Activated CD4-positive, alpha-beta memory T cell treated with anti-CD3 and anti-CD28 coated beads for 36 hours (primary cell): ENCODE data around the gene RIMS1. TPM values are rescaled to one million over a fixed set of nuclear protein-coding genes. Genes with fewer than 3 reads are reported as not detected.

ENCODE experiments used
- CTCF ChIA-PET: fragments of 350-600 bp; sonication (Branson Sonifier 250); formaldehyde crosslinking; loops from one replicate; lab custom pipeline; 2021; ENCODE audit warnings: antibody characterized with exemption, inconsistent platforms; lab: Charles Lee
- POLR2A ChIA-PET: fragments of 350-600 bp; sonication (Branson Sonifier 250); formaldehyde crosslinking; loops from one replicate; lab custom pipeline; 2021; ENCODE audit warnings: antibody characterized with exemption; lab: Charles Lee
- DNase-seq: peaks from one replicate; pipeline ENCODE4 v3.0.0-alpha.2; 2020
- H3K27ac Mint-ChIP-seq: one replicate; pipeline ENCODE4 v1.8.0; 2021; ENCODE audit warnings: mixed read lengths
- H3K27me3 Mint-ChIP-seq: one replicate; pipeline ENCODE4 v1.8.0; 2021; ENCODE audit warnings: mixed read lengths
- H3K36me3 Mint-ChIP-seq: one replicate; pipeline ENCODE4 v1.8.0; 2021; ENCODE audit warnings: mixed read lengths
- H3K4me1 Mint-ChIP-seq: one replicate; pipeline ENCODE4 v1.8.0; 2021; ENCODE audit warnings: low read depth, mixed read lengths
- H3K4me3 Mint-ChIP-seq: one replicate; pipeline ENCODE4 v1.8.0; 2021; ENCODE audit warnings: mild to moderate bottlenecking, mixed read lengths
- H3K9me3 Mint-ChIP-seq: one replicate; pipeline ENCODE4 v1.8.0; 2021; ENCODE audit warnings: mixed read lengths
- intact Hi-C: fragments of 100-400 bp; cut with micrococcal nuclease; formaldehyde crosslinking; loops from one replicate; pipeline ENCODE4 v1.15.1; 2023
- total RNA-seq, 2 experiments: library from RNA; stranded (reverse); gene quantifications; one replicate each; pipeline ENCODE4 v1.2.3, GENCODE V29; 2021

The RIMS1 gene
- total RNA-seq, 2 experiments from 2014 or later = not detected

DNA sequence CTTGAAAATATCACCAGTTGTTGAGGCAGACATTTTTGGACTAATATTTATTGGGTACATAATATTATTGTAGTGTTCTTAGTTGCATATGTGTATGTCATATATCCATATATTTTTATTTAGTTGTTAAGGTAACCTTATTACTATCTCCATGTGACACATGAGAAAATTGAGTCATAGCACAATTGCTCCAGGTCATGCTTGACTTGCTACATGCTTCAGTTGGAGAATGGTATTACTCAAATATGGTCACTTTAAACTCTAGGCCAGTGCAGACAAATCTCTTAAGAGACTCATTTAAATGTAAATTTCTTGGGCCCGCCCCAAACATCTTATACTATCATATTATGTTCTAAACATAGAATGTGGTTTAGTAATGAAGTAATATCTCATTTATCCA is 246.1 kb downstream of the RIMS1 start:
- DNase-seq = no peak
- Mint-ChIP-seq H3K4me1 (no peaks in the 10 kb centered on the region), H3K9me3 (peaks cover 2% of the 10 kb centered on the region), H3K27ac (no peak overlapping the region), H3K27me3 (no peaks in the 10 kb centered on the region), H3K36me3 (no peaks in the 10 kb centered on the region), H3K4me3 (no peak overlapping the region)
- intact Hi-C loops = no loop called here
- CTCF ChIA-PET = no interaction called here
- POLR2A ChIA-PET = no interaction called here

GRCh38 chr6:72132851-72133250 is 246.5 kb downstream of the RIMS1 start:
- Mint-ChIP-seq H3K4me1 (no peaks in the 10 kb centered on the region), H3K9me3 (peaks cover 2% of the 10 kb centered on the region), H3K4me3 (no peak overlapping the region), H3K36me3 (no peaks in the 10 kb centered on the region), H3K27me3 (no peaks in the 10 kb centered on the region), H3K27ac (no peak overlapping the region)
- POLR2A ChIA-PET = no interaction called here
- CTCF ChIA-PET = no interaction called here
- intact Hi-C loops = no loop called here
- no peak for DNase-seq

GRCh38 chr6:72133324-72133723 is 247.0 kb downstream of the RIMS1 start:
- ChIA-PET POLR2A (no interaction called here), CTCF (no interaction called here)
- H3K27ac Mint-ChIP-seq = no peak overlapping the region
- no peak for DNase-seq
- intact Hi-C loops = no loop called here
- H3K4me1 Mint-ChIP-seq = no peaks in the 10 kb centered on the region
- H3K27me3 Mint-ChIP-seq = no peaks in the 10 kb centered on the region
- no peak overlapping the region for H3K4me3 Mint-ChIP-seq
- no peaks in the 10 kb centered on the region for H3K36me3 Mint-ChIP-seq
- H3K9me3 Mint-ChIP-seq = peaks cover 2% of the 10 kb centered on the region

DNA sequence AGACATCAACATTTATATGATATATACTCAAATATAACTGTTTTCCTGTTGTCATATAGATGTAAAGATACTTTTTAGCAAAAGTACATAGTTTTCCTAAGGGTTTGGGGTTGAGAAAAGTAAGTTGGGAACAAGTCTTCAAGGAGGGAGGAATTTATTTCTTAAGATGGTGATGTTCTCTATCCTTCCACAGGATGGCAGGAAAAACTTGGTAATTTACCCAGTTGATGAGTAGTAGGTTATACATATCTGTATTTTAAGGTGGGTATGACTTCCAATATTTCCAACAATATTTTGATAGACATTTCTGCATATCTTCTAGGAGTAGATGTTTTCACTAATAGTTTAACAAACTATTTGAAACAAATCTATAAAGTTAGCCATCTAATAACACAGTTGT is 254.4 kb downstream of the RIMS1 start:
- ChIA-PET POLR2A (no interaction called here), CTCF (no interaction called here)
- no peak overlapping the region for H3K4me3 Mint-ChIP-seq
- H3K9me3 Mint-ChIP-seq = no peaks in the 10 kb centered on the region
- H3K36me3 Mint-ChIP-seq = no peaks in the 10 kb centered on the region
- no peaks in the 10 kb centered on the region for H3K4me1 Mint-ChIP-seq
- intact Hi-C loops = no loop called here
- H3K27ac Mint-ChIP-seq = no peak overlapping the region
- no peaks in the 10 kb centered on the region for H3K27me3 Mint-ChIP-seq
- no peak for DNase-seq

GRCh38 chr6:72149715-72150114 is 263.4 kb downstream of the RIMS1 start:
- H3K4me1 Mint-ChIP-seq = no peaks in the 10 kb centered on the region
- CTCF ChIA-PET = no interaction called here
- H3K27me3 Mint-ChIP-seq = no peaks in the 10 kb centered on the region
- POLR2A ChIA-PET = no interaction called here
- intact Hi-C loops = no loop called here
- DNase-seq = no peak
- no peak overlapping the region for H3K4me3 Mint-ChIP-seq
- H3K27ac Mint-ChIP-seq = no peak overlapping the region
- H3K36me3 Mint-ChIP-seq = no peaks in the 10 kb centered on the region
- H3K9me3 Mint-ChIP-seq = peaks cover 12% of the 10 kb centered on the region

GRCh38 chr6:72151742-72152141 is 265.4 kb downstream of the RIMS1 start:
- peaks cover 12% of the 10 kb centered on the region for H3K9me3 Mint-ChIP-seq
- H3K4me3 Mint-ChIP-seq = no peak overlapping the region
- H3K27ac Mint-ChIP-seq = no peak overlapping the region
- H3K4me1 Mint-ChIP-seq = no peaks in the 10 kb centered on the region
- H3K36me3 Mint-ChIP-seq = no peaks in the 10 kb centered on the region
- CTCF ChIA-PET = no interaction called here
- intact Hi-C loops = no loop called here
- DNase-seq = no peak
- POLR2A ChIA-PET = no interaction called here
- no peaks in the 10 kb centered on the region for H3K27me3 Mint-ChIP-seq

GRCh38 chr6:72175916-72176315 is 289.6 kb downstream of the RIMS1 start:
- DNase-seq = no peak
- H3K36me3 Mint-ChIP-seq = no peaks in the 10 kb centered on the region
- H3K27ac Mint-ChIP-seq = no peak overlapping the region
- no peaks in the 10 kb centered on the region for H3K9me3 Mint-ChIP-seq
- H3K4me1 Mint-ChIP-seq = no peaks in the 10 kb centered on the region
- H3K27me3 Mint-ChIP-seq = peaks cover 2% of the 10 kb centered on the region
- POLR2A ChIA-PET = no interaction called here
- no peak overlapping the region for H3K4me3 Mint-ChIP-seq
- intact Hi-C loops = no loop called here
- CTCF ChIA-PET = no interaction called here

GRCh38 chr6:72182337-72183246 is 296.2 kb downstream of the RIMS1 start:
- Mint-ChIP-seq H3K4me3 (no peak overlapping the region), H3K4me1 (peaks cover 7% of the 10 kb centered on the region), H3K27me3 (peaks cover 17% of the 10 kb centered on the region), H3K36me3 (peaks cover 4% of the 10 kb centered on the region), H3K9me3 (peaks cover 2% of the 10 kb centered on the region), H3K27ac (no peak overlapping the region)
- intact Hi-C loops = no loop called here
- ChIA-PET CTCF (no interaction called here), POLR2A (no interaction called here)
- DNase-seq = no peak

- no peak overlapping the region for H3K4me3 Mint-ChIP-seq
- intact Hi-C loops = no loop called here
- no peaks in the 10 kb centered on the region for H3K9me3 Mint-ChIP-seq
- H3K27ac Mint-ChIP-seq = no peak overlapping the region
- no peaks in the 10 kb centered on the region for H3K36me3 Mint-ChIP-seq
- H3K27me3 Mint-ChIP-seq = no peaks in the 10 kb centered on the region
- POLR2A ChIA-PET = no interaction called here
- H3K4me1 Mint-ChIP-seq = no peaks in the 10 kb centered on the region
- CTCF ChIA-PET = no interaction called here
- DNase-seq = no peak
These were observed 317.6 kb downstream of the RIMS1 start for GRCh38 chr6:72203983-72204382.

DNA sequence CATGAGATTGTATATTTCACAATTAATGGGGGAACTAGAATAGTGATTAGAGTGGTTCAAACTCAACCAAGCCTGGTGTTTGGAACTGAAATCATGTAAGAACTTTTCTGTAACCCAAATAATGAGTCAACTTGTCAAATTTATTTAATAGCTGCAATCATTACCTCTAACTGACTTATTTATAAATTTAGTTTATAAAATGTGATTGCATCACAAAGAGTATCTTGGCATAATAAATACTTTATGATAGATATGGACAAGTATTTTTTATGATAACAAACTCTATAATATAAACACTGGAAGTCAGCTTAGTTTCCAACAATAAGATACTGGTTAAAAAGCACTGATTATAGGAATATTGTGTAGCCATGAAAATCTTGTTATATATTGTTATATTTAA is 319.1 kb downstream of the RIMS1 start:
- no peaks in the 10 kb centered on the region for H3K9me3 Mint-ChIP-seq
- no peak for DNase-seq
- H3K4me1 Mint-ChIP-seq = no peaks in the 10 kb centered on the region
- no peak overlapping the region for H3K4me3 Mint-ChIP-seq
- no peaks in the 10 kb centered on the region for H3K27me3 Mint-ChIP-seq
- ChIA-PET POLR2A (no interaction called here), CTCF (no interaction called here)
- no peak overlapping the region for H3K27ac Mint-ChIP-seq
- intact Hi-C loops = no loop called here
- no peaks in the 10 kb centered on the region for H3K36me3 Mint-ChIP-seq

GRCh38 chr6:72206606-72207005 is 320.3 kb downstream of the RIMS1 start:
- Mint-ChIP-seq H3K4me3 (no peak overlapping the region), H3K27ac (no peak overlapping the region), H3K36me3 (no peaks in the 10 kb centered on the region), H3K9me3 (no peaks in the 10 kb centered on the region), H3K27me3 (no peaks in the 10 kb centered on the region), H3K4me1 (no peaks in the 10 kb centered on the region)
- no peak for DNase-seq
- CTCF ChIA-PET = no interaction called here
- intact Hi-C loops = no loop called here
- POLR2A ChIA-PET = no interaction called here

DNA sequence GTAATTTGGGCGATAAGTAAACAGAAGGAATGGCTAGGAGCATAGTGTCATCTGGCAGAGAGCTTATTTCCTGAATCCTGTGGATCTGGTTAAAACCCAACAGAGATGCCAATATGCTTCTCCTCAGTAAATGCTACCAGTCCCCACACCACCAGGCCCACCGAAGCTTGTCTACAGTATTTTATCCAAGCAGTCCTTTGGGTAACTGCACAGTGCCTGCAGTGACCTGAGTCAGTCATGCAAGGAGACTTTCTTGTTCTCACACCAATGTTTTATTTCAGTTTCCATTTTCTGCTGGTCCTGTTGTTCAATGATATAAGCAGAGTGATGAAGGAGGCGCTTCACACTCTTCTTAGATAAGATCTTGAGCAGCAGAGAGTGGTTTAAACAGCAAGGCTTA is 326.3 kb downstream of the RIMS1 start:
- CTCF ChIA-PET = no interaction called here
- H3K4me1 Mint-ChIP-seq = no peaks in the 10 kb centered on the region
- POLR2A ChIA-PET = no interaction called here
- no peak overlapping the region for H3K27ac Mint-ChIP-seq
- DNase-seq = no peak
- no peaks in the 10 kb centered on the region for H3K36me3 Mint-ChIP-seq
- no peaks in the 10 kb centered on the region for H3K9me3 Mint-ChIP-seq
- H3K27me3 Mint-ChIP-seq = no peaks in the 10 kb centered on the region
- no peak overlapping the region for H3K4me3 Mint-ChIP-seq
- intact Hi-C loops = no loop called here

DNA sequence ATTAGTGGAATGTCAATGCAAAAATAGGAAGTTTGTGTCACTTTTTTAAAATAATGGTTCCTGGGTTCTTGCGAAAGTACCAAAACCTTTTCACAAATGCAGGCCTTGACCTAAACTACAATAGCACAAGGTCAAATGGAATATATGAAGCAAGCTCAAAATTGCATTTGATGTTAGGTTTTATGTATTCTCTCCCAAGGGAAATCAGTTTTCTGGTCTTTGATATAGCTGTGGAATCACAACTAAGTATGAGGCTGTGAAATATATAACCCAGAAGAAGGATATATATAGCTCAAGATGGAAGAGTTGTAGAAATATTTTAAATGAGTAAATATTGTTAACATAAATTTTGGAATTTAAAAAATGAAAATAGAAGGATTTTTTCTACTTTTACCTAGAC is 327.3 kb downstream of the RIMS1 start:
- CTCF ChIA-PET = no interaction called here
- intact Hi-C loops = no loop called here
- no peak overlapping the region for H3K4me3 Mint-ChIP-seq
- H3K9me3 Mint-ChIP-seq = no peaks in the 10 kb centered on the region
- no peak for DNase-seq
- no peak overlapping the region for H3K27ac Mint-ChIP-seq
- H3K4me1 Mint-ChIP-seq = no peaks in the 10 kb centered on the region
- POLR2A ChIA-PET = no interaction called here
- H3K27me3 Mint-ChIP-seq = no peaks in the 10 kb centered on the region
- no peaks in the 10 kb centered on the region for H3K36me3 Mint-ChIP-seq
